Measurements from ENCODE around the gene PPP2R2B.

PPP2R2B gene

DNA sequence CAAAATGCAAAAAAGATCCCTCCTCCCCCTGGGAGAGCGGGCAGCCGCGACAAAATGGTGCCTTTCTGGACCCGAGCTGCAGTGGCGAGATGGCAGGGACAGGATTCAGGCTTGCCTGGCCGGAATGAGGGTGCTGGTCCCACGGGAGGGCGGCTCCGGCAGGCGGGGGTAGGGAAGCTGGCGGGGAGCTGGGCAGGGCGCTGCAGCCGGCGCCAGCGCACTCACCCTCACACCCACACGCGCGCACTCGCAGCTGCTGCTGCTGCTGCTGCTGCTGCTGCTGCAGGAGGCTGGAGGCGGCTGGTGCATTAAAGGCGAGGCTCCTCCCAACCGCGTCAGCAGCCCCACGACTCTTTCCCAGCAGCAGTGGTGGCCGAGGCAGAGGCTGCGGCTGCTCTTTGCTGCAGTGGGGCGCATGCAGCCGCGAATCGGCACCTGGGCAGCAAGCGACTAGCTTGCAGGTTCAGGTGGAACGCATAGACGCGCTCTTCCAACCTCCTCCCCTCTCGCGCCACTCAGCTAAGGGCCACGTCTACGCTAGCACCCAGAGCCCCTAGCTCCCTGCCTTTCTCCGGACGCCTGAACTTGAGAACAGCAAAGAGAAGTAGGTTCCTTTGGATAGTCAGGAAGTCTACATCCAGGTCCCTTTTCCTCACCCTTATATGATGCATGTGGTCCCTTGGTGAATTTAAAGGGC lies at the start of gene PPP2R2B:
TSS of gene PPP2R2B (minus strand) at position 282 of the 697 bp plus-strand sequence.
- no peak for DNase-seq (ENCODE audit: low spot score)

DNA sequence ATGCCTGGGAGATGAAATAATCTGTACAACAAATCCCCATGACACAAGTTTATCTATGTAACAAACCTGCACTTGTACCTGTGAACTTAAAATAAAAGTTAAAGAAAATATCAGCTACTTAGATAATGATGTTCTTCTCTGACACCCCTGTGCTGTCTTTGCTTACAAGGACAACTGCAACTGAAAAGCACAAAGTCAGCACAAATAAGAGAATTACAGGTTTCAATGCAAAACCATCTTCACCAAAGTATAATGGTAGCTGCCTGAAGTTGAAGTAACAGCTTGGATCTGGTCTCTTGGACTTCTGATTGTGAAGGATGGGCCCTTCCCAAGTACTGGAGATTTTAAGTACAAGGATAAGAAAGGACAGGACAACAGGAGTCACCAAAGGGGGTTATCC lies 45.6 kb upstream of the PPP2R2B start:
- DNase-seq (ENCODE audit: low spot score): no peak

DNA sequence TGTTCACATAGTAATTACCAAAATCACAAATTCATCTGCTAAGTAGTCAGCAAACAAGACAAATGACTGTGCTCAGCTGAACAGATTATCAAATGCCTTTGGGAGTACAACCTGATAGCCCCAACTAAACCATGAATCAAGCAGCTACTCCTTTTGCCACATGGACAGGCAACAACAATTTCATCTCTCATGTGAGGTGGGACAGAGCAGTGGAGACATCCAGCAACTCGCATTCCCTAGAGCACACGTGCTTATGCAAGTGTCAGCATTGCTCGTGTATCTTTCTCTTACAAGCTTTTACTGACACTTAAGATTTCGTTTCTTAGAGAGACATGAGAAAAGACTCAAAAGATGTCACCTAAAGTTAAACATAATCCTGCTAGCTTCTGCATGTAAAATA lies 42.7 kb upstream of the PPP2R2B start:
- no peak for DNase-seq (ENCODE audit: low spot score)

DNA sequence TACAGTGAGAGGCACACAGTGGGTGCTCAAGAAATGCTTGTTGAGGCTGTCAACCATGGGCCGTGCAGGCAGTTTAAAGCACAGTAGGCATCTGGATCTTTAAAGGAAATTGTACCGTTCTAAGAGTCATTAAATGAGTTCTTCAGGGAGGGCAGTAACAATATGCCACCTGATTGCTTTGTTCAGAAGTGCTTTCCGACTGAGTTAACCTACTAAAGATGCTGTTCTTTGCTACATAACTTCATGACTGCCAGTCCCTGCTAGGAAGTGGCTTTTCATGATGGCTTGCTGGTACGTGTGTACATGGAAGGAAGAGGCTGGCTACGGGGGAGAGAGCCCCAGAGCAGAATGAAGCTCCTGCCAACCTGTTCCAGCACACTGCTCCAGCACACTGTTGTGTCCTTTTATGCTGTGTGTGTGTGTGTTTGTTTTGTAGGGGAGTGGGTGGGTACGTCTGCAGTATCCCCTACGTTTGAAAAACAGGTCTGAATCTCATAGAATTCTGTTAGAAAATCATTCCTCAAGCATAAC lies 41.9 kb upstream of the PPP2R2B start:
- DNase-seq (ENCODE audit: low spot score): no peak

DNA sequence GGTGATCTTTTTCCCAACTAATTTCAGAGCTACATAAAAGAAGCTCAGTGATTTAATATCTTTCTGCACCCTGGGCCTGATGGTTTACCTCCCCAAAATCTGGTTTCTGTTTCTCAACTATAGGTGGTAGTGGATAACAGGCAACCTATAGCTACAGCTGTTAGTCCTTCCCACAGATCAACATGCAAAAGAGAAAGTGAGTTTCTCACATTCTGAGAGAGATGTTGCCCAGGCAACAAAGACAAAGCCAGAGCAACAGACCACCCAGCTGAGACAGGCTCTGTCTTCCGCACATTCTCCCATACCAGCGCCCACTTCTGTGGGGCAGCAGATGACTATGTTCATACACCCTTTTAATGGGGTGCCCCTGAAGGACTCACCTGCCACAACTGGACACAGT lies 40.7 kb upstream of the PPP2R2B start:
- no peak for DNase-seq (ENCODE audit: low spot score)

DNA sequence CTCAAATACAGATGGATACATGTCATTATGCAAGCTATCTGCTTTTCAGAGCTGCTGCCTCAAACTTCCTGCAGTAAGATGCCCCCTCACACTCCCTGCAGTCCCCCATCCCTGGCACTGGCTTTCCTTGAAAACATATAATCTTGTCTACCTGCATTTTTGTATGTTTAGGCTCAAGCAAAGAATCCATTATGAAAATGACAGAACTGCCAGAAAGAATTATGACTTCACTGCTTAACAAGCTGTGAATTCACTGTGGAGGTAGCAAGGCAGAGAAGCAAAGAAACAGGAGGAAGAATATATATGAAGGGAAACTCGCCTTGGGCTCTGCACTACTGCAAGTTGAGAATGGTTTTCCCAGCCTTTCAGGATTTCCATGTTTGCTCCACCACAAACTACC lies 39.4 kb upstream of the PPP2R2B start:
- DNase-seq (ENCODE audit: low spot score): no peak

DNA sequence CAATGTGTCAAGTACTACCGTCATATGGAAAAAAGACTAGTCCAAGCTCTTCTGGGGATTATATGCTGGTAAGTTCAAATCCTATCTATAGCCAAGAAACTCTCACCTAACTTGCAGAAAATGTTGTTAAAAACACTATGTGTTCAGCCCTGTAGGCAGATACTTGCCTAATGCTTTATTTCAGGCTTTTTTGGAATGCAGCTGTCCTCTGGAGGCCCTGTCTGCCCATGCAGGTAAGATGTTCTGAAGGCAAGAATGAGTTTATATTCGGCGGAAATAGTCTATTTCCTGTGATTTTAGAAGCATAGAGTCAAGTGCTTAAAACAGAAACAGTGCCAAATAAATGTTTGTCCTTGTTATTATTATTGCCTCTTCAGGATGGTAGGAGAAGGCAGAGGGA lies 34.3 kb upstream of the PPP2R2B start:
- DNase-seq (ENCODE audit: low spot score): no peak

DNA sequence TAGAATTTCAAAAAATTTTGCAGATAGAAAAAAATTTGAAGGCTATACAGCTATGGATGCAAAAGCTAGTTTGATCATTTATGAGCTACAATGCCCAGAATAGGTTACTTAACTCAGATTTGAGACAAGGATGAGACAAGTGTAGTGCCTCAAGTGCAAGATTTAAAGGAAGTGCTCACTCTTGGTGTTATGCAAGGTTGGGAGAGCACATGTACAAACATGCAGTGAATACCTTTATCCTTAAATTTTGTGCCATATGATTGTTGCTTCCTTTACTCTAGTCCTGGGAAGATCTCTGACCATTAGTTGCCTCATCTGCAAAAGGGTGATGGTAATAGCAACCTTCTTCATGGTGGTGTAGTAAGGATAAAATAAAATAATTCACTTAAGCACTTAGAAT lies 31.7 kb upstream of the PPP2R2B start:
- no peak for DNase-seq (ENCODE audit: low spot score)

DNA sequence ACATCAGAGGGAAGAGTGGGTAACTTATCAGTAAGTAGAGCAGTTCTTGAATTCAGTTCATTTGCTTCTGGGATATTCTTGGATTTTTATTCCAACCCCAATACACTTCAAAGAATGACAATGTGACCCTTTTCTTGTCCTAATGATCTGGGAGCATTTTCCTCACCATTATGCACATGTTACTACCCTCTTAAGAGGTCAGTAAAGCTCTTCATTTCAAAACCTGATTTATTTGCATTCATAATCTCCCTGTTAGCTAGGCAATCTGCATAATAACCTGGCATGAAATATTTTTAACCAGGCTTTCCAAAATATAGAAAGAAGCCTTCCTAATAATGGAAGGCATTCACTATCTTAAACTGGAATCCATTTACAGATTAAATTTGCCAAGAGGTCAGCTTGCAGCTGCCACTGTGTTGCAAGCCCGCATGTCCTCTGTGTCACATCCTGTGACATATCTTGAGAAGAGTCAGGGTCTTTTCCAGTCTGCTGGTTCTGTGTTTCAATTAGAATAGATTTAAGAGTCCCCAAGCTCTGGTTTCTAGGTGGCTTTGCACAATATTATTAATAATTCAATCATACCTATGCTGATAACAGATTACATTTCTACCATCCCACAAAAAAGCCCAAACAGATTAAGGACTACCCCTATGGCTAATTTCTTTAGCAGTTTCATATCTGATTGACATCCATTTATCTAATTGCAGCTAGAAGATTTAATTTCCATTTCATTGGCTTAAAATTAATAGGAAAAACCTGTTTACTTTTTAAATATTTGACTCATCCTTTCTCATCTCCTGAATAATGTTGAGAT lies 30.9 kb upstream of the PPP2R2B start:
- DNase-seq (ENCODE audit: low spot score): no peak

DNA sequence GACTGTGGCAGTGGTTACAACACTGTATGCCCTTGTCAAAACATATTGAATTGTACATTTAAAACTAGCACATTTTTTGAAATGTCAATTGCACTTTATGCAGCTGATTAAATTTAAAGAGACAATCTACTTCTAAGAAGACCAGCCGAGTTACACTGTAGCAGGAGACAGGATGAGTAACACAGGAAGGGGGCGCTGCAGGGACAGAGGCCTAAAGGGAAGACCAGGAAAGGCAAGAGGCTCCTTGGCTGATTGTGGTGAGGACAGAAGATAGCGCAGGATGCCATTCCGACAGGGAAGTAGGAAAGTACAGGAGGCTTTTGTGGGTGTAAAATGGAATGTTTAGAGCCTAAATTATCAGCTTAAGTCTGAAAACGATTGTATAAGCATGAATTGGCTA lies 28.2 kb upstream of the PPP2R2B start:
- no peak for DNase-seq (ENCODE audit: low spot score)

DNA sequence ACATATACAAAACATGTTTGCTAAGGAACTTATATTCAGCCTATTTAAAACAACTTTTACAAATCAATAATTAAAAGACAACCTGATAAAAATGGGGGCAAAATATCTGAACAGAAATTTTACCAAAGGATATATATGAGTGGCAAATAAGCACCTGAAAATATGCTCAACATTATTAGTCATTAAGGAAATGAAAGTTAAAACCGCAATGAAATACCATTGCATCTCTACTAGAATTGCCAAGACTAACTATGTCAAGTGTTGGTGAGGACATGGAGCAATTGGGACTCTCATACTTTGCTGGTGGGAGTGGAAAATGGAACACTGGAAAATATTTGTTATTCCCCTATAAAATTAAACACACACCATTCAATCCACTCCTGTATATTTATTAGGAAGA lies 26.3 kb upstream of the PPP2R2B start:
- no peak for DNase-seq (ENCODE audit: low spot score)

DNA sequence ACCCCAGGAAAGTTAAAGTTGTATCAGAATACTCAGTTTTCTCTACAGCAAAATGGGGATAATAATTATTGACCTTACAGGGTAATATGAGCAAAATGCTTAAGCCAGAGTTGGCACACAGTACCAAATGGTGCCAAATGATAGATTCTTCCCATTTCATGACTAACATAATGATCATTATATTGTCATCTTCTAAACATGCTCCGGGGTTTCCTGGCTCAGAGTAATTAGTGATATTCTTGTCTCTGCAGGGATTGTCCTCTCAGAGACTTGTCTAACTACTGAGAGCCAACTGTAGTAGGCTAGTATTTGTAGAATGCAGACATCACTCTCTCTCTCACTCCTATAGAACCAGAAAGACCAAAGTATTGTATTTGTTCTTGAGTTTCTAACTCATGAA lies 25.2 kb upstream of the PPP2R2B start:
- no peak for DNase-seq (ENCODE audit: low spot score)

DNA sequence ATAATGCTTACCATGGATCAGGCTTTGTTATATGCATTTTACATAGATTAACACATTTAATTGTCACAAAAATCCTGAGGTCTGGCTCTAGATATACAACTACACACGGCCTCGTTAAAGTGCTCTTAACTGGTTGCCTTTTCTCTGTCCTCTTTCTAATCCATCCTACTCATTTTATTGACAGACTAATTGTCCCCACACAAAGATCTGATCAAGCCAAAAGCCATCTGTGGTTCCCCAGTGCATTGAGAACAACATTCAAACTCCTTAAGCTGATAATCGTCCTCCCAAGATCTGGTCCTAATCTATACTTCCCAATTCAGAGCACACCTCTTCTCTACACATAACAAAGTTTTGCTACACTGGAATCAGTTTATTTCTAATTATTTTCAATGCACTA lies 23.9 kb upstream of the PPP2R2B start:
- DNase-seq (ENCODE audit: low spot score): no peak

DNA sequence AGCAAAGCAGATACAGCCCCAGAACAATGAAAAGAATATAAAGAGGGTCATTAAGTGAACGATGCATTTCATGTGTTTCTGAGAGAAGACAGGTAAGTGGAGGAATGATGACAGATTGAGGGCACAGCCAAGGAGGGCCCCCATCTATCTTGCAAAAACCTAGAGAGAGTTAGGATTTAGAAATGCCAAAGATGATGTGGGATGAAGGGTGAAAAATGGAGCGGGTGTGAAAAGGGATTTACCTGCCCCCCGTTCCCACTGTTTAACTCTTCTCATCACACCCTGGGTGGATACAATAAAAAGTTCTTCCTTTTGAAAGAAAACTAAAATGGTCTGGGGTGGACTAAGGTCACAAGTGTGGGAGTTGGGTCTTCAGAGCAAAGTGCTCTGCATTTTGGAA lies 18.5 kb upstream of the PPP2R2B start:
- DNase-seq (ENCODE audit: low spot score): no peak

DNA sequence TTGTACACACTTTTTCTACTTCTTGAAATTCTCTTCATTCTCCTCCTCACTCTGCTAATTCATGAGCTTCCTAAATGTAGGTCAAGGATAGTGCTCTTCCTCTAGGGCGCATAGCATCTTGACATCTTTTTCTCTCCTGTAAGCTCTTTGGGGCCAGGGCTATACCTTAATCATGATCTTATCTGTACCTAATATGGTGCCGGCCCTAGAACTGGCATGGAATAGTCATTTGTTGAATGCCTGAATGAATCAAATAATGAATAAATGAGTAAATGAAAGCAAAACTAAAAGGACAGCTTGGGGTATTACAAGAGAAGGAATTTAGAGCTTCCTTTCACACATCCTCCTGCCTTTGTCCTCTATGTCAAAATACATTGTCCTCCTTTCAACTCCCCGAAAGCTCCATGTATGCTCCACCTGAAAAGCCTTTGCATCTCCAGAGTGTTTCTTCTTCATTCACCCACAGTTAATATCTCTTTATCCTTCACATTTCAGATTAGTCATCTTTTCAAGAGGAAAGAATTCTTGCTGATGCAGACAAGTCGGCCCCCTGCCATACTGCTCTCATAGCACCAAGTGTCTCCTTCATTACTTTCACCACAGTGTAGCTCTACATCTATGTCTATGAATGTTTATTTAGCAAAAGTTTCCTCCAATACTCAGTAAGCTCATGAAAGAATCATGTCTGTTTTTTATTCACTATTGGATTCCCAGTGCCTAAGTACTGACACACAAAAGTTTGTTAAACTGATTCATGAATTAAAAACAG lies 16.4 kb upstream of the PPP2R2B start:
- DNase-seq (ENCODE audit: low spot score): no peak

DNA sequence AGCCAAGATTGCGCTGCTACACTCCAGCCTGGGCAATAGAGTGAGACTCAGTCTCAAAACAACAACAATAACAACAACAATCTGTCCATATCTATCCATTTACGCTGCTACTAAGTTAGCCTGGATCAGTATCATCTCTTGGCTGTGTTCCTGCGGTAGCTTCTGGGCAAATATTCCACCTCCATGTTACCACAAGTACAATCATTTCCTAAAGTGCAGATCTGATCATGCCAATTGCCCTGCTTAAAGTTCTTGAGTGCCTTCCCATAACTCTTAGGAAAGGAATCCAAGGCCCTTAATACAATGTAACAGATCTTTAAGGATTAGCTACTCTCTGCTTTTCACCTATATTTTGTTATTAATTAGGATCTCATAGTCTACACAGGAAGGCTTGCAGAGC lies 15.4 kb upstream of the PPP2R2B start:
- DNase-seq (ENCODE audit: low spot score): no peak

DNA sequence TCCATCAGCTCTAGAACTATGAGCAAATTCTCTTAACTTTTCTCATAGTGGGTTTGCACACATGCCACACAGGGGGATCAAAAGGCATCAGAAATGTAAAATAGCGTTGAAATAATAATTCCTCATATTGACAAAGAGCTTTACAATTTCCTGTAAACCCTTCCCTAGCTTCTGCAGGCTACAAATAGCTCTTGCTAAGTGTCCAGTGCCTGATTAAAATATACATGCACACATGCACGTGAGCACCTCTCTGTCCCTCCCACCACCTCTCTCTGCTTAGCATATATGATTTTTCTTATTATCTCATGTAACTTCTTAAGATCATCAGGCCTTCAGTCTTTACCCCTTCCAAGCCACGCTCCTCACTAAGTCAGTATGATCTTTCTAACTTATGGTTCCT lies 13.7 kb upstream of the PPP2R2B start:
- no peak for DNase-seq (ENCODE audit: low spot score)

DNA sequence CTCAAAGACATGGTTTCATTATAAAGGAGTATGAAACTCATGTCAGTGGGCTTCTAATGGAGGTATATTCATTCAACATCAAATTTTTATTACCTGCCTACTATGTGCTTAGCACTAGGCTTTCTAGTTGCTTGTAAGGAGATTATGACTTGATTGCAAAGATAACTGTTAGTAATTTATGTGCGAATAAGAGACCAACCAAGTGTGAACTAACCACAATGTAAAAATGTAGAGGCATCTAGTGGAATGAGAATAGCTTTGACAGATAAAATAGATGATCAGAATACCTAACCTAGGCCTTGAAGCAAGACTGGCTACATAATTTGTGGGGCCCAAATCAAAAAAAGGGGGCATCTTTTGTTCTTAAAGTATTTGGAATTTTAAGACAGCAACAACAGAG lies 13.0 kb upstream of the PPP2R2B start:
- DNase-seq (ENCODE audit: low spot score): no peak

DNA sequence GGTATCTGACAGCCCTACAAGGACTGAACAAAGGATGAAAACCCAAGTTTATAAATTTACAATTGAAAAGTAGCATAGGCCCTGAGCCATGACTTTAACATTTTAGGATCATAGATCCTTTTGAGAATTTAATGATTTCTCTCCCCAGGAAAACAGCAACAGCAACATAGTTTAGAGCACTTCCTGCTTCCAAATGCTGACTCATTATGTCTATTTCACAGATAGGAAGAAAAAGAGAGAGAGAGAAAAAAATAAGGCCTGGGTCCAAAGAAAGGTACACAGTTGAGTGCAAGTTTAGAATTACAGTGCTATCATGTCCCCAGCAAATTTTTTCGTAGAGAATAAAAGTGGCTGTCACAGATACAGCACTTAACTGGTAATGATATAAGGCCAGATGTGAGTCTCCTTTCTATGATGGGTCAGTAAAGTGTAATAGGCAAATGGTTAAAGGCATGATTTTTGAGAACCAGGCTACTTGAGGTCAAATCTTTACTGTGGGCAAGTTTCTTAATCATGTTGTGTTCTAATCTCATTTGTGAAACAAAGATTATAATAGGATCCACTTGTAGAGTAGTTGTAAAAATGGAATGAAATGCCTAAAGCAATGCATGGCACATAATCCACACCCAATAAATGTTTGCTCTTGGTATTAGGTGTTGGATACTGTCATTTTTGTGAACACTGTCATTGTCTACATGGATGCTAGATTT lies 12.3 kb upstream of the PPP2R2B start:
- no peak for DNase-seq (ENCODE audit: low spot score)

DNA sequence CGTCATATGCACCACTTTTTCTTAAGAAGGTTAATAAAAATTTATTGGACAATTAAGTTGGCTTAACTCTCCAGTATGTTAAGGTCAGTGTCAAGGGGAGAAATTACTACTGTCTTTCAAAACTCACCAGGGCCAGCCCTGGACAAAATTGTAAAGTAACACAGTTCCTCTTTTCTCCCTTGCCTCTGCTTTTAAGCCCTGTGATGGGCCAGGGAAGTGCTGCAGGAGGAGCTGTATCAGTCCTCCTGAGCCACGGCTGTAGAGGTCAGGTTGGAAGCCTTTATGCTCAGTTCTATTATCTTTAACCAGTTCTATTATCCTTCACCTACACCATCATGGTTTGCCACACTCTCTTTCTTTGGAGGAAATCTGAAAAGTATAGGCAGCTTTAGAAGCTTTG lies 11.5 kb upstream of the PPP2R2B start:
- DNase-seq (ENCODE audit: low spot score): no peak

DNA sequence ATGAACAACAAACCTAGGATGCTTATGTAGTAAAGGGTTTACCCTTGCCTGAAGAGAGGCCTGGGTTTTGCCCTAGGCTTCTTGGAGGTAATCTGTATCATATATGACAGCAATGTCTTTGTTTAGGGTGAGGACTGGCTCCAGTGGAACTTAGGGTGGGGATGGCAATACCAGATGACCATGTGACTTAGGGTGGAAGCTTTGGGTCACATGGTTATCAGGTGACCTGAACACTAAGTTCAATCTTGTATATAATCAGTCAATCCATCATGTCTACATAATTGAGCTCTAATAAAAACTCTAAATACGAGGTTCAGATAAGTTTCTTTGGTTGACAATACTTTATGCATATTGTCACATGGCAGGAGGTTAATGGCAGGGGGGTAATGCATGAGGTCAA lies 10.6 kb upstream of the PPP2R2B start:
- DNase-seq (ENCODE audit: low spot score): no peak

DNA sequence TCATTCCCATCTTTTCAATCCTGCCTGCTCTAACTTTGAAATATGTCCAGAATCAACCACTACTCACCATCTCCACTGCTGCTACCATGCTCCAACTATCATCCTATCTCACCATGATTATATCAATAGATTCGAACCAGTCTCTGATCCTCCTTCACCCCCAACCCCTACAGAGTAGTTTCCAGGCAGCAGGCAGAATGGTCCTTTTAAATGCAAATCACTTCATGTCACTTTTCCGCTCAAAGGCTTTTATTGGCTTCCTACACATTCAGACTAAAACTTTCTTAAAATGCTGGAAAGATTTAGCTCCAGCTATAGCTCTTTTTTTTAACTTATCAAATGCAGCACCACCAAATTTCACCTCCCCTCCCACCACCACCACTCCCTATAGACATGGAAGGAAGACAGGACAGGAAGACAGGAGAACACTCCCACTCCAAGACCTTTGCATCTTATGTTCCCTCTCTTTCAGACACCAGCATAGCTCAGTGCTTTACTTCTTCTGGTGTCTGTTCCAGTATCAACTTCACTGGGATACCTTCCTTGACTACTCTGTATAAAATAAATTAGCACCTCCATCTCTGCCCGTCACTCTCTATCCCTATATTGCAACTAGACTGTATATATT lies 9.9 kb upstream of the PPP2R2B start:
- DNase-seq (ENCODE audit: low spot score): no peak

All from AG08395 (cell line).